K562 (cell line): ENCODE results near the gene DDAH2. TPM values are rescaled to one million over a fixed set of nuclear protein-coding genes. Genes with fewer than 3 reads are reported as not detected.
A peak's percentile ranks its signal among the peaks of the same experiment; 100 is the strongest.

Experiments
- BCLAF1 ChIP-seq, 2 experiments: fragments of 450-650 bp in 1 of 2; IDR thresholded peaks; 2 replicates each; pipeline ENCODE4 v1.6.1; 2011 to 2017; ENCODE audit warnings: low read depth in 2 of 2, antibody characterized with exemption in 1 of 2, borderline replicate concordance in 1 of 2, low read length in 1 of 2, mild to moderate bottlenecking in 1 of 2, mixed read lengths in 1 of 2; ENCODE audit not compliant: control insufficient read depth in 1 of 2
- polyA plus RNA-seq, 8 experiments: library from polyadenylated mRNA; depleted of rRNA in 4 of 8; stranded (reverse) in 5 of 8; unstranded in 3 of 8; fragments of >200 nt; fragmentation: Nextera tagmentation in 2 of 8; fragmentation: Illumina TruSeq in 1 of 8; extraction: Ambion mirVana in 2 of 8; extraction: Trizol in 1 of 8; gene quantifications; 2 replicates each; pipeline versions ENCODE4 v1.2.1 to v1.2.3, GENCODE V29; 2011 to 2014; ENCODE audit warnings: inconsistent platforms in 1 of 8, missing spikeins in 1 of 8
- total RNA-seq, 7 experiments: library from RNA; depleted of rRNA in 6 of 7; stranded (reverse); fragments of >200 nt in 6 of 7; fragmentation: Illumina TruSeq in 2 of 7; extraction: Trizol in 2 of 7; gene quantifications; 2 replicates each; pipeline versions ENCODE4 v1.2.1 to v1.2.3, GENCODE V29; 2011 to 2021; ENCODE audit warnings: low replicate concordance in 1 of 7
- TF ChIP-seq, protein P1 (sequence below): sonication (generic); formaldehyde crosslinking; IDR thresholded peaks from 2 replicates; pipeline ENCODE4 v1.8.1; 2023; ENCODE audit warnings: missing genetic modification reagents, mild to moderate bottlenecking, borderline replicate concordance
- TF ChIP-seq, protein P2 (sequence below): fragments of 450-650 bp; IDR thresholded peaks from 2 replicates; pipeline ENCODE4 v1.6.1; 2016; ENCODE audit warnings: mild to moderate bottlenecking, moderate library complexity

The DDAH2 gene
- total and polyA plus RNA-seq, 9 of the 15 experiments (the other 6 are each of a cell fraction or from before 2014, with no cell fraction given): 1.8 to 45.4 (median 21.4) TPM

DNA sequence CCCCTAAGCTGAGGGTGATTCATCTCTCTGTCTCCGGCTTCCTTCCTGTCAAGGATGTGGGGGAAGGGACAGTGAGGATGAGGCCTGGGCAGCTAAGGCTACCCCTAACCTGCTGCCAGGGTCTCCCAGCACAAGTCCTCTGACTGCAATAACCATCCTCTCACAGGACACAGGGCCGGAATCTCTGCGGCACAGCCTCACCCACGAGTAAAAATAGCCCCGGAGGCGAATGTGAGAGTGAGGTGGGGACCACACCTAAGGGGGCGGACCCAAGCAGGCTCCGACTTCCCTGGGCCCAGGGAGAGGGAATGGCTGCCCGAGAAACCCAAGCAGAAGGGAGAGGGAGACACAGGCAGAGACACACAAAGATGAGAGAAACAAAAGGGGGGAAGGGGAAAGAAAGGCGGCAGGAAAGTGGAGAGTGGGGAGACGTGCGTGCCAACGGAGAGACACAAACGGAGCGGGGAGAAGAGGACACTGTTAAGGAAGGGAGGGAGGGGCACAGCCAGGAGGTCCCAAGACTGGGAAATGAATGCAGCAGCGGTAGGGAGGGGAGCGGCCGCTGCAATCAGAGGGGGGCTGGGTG is 5.8 kb upstream of the DDAH2 start (continued):
- TF ChIP-seq, protein P1, sequence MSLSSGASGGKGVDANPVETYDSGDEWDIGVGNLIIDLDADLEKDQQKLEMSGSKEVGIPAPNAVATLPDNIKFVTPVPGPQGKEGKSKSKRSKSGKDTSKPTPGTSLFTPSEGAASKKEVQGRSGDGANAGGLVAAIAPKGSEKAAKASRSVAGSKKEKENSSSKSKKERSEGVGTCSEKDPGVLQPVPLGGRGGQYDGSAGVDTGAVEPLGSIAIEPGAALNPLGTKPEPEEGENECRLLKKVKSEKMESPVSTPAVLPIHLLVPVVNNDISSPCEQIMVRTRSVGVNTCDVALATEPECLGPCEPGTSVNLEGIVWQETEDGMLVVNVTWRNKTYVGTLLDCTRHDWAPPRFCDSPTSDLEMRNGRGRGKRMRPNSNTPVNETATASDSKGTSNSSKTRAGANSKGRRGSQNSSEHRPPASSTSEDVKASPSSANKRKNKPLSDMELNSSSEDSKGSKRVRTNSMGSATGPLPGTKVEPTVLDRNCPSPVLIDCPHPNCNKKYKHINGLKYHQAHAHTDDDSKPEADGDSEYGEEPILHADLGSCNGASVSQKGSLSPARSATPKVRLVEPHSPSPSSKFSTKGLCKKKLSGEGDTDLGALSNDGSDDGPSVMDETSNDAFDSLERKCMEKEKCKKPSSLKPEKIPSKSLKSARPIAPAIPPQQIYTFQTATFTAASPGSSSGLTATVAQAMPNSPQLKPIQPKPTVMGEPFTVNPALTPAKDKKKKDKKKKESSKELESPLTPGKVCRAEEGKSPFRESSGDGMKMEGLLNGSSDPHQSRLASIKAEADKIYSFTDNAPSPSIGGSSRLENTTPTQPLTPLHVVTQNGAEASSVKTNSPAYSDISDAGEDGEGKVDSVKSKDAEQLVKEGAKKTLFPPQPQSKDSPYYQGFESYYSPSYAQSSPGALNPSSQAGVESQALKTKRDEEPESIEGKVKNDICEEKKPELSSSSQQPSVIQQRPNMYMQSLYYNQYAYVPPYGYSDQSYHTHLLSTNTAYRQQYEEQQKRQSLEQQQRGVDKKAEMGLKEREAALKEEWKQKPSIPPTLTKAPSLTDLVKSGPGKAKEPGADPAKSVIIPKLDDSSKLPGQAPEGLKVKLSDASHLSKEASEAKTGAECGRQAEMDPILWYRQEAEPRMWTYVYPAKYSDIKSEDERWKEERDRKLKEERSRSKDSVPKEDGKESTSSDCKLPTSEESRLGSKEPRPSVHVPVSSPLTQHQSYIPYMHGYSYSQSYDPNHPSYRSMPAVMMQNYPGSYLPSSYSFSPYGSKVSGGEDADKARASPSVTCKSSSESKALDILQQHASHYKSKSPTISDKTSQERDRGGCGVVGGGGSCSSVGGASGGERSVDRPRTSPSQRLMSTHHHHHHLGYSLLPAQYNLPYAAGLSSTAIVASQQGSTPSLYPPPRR (CRISPR knock-in tag): peak; percentile 91; the same call in 1 of the 2 replicates
- TF ChIP-seq, protein P2, sequence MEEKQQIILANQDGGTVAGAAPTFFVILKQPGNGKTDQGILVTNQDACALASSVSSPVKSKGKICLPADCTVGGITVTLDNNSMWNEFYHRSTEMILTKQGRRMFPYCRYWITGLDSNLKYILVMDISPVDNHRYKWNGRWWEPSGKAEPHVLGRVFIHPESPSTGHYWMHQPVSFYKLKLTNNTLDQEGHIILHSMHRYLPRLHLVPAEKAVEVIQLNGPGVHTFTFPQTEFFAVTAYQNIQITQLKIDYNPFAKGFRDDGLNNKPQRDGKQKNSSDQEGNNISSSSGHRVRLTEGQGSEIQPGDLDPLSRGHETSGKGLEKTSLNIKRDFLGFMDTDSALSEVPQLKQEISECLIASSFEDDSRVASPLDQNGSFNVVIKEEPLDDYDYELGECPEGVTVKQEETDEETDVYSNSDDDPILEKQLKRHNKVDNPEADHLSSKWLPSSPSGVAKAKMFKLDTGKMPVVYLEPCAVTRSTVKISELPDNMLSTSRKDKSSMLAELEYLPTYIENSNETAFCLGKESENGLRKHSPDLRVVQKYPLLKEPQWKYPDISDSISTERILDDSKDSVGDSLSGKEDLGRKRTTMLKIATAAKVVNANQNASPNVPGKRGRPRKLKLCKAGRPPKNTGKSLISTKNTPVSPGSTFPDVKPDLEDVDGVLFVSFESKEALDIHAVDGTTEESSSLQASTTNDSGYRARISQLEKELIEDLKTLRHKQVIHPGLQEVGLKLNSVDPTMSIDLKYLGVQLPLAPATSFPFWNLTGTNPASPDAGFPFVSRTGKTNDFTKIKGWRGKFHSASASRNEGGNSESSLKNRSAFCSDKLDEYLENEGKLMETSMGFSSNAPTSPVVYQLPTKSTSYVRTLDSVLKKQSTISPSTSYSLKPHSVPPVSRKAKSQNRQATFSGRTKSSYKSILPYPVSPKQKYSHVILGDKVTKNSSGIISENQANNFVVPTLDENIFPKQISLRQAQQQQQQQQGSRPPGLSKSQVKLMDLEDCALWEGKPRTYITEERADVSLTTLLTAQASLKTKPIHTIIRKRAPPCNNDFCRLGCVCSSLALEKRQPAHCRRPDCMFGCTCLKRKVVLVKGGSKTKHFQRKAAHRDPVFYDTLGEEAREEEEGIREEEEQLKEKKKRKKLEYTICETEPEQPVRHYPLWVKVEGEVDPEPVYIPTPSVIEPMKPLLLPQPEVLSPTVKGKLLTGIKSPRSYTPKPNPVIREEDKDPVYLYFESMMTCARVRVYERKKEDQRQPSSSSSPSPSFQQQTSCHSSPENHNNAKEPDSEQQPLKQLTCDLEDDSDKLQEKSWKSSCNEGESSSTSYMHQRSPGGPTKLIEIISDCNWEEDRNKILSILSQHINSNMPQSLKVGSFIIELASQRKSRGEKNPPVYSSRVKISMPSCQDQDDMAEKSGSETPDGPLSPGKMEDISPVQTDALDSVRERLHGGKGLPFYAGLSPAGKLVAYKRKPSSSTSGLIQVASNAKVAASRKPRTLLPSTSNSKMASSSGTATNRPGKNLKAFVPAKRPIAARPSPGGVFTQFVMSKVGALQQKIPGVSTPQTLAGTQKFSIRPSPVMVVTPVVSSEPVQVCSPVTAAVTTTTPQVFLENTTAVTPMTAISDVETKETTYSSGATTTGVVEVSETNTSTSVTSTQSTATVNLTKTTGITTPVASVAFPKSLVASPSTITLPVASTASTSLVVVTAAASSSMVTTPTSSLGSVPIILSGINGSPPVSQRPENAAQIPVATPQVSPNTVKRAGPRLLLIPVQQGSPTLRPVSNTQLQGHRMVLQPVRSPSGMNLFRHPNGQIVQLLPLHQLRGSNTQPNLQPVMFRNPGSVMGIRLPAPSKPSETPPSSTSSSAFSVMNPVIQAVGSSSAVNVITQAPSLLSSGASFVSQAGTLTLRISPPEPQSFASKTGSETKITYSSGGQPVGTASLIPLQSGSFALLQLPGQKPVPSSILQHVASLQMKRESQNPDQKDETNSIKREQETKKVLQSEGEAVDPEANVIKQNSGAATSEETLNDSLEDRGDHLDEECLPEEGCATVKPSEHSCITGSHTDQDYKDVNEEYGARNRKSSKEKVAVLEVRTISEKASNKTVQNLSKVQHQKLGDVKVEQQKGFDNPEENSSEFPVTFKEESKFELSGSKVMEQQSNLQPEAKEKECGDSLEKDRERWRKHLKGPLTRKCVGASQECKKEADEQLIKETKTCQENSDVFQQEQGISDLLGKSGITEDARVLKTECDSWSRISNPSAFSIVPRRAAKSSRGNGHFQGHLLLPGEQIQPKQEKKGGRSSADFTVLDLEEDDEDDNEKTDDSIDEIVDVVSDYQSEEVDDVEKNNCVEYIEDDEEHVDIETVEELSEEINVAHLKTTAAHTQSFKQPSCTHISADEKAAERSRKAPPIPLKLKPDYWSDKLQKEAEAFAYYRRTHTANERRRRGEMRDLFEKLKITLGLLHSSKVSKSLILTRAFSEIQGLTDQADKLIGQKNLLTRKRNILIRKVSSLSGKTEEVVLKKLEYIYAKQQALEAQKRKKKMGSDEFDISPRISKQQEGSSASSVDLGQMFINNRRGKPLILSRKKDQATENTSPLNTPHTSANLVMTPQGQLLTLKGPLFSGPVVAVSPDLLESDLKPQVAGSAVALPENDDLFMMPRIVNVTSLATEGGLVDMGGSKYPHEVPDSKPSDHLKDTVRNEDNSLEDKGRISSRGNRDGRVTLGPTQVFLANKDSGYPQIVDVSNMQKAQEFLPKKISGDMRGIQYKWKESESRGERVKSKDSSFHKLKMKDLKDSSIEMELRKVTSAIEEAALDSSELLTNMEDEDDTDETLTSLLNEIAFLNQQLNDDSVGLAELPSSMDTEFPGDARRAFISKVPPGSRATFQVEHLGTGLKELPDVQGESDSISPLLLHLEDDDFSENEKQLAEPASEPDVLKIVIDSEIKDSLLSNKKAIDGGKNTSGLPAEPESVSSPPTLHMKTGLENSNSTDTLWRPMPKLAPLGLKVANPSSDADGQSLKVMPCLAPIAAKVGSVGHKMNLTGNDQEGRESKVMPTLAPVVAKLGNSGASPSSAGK: no peak
- 0 out of 4 replicates have a peak, but pooled peaks of 1 of the 2 experiments have one; percentile 68 for TF ChIP-seq BCLAF1 (IDR thresholded peaks at IDR 0.05; ENCODE audit: borderline replicate concordance in 1 of 2, control insufficient read depth in 1 of 2, low read depth in 2 of 2, low read length in 1 of 2)
